Measurements from ENCODE around the gene EEF1AKMT2. TPM values are rescaled to one million over a fixed set of nuclear protein-coding genes. Genes with fewer than 3 reads are reported as not detected.

Gene EEF1AKMT2
- total RNA-seq, 1 experiment from 2014 or later: 10.7 TPM

DNA sequence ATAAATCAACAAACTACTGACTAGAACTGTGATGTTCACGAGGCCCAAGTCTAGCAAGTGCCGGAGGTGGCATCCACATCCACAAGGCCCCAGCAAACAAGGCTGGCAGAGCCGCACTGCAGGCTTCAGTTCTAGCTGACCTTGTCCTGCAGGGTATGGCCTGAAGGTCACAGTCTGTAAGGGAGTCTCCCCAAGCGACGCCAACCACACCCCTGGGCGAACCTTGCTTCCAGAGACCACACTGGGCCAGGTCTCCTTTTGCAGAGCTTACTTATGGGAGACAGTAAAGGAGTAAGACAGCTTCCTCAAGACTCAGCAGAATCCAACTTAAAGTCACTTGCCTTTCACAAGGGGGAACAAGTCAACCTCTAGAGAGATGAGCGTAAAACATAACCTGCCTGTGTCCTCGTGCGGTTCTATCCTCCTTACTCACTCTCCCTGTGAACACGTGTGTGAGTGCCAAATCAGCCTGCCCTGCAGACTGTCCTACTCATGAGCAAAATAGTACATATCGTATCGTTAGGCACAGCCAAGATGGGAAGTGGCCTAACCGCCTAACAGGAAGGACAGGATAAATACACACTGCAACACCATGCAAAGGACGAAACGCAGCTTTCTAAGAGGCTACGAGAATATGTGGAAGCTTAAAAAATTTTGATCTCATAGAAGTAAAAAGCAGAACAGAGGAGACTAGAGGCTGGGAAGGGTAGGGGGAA, 70.2 kb downstream of the EEF1AKMT2 start:
- no peak for DNase-seq (ENCODE audit: low spot score)

DNA sequence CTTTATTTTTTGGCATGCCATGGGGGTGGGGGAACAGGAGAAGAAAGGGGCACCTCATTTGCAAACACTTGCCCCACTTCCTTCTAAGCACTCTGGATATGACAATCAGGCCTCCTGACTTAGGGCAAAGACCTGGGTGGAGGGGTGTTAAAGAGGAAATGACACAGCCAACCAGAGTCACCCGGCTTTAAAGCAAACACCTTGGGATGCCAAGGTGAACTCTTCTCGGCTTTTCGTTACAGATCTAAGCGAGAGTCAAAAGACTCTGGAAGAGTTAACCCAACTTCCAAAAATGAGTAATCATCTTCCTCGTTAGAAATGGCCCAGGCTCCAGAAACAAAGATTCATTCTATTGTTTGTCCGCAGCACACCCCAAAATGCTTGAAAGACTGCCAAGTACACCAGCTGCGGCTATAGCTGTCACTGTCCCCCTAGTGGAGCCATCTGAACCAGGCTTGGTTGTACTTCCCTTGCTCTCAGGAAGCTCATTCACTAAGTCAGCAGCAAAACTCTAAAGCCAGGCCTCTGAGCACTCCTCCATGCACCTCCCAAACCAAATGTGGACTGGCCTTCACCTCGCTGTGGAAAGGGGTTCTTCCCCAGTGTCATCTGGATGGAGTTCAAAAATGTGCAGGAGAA, 72.4 kb downstream of the EEF1AKMT2 start:
- DNase-seq (ENCODE audit: low spot score): peak; percentile 91

- no peak for DNase-seq (ENCODE audit: low spot score)
Observed at GRCh38 chr10:124717911-124718741, 73.6 kb downstream of the EEF1AKMT2 start.

DNA sequence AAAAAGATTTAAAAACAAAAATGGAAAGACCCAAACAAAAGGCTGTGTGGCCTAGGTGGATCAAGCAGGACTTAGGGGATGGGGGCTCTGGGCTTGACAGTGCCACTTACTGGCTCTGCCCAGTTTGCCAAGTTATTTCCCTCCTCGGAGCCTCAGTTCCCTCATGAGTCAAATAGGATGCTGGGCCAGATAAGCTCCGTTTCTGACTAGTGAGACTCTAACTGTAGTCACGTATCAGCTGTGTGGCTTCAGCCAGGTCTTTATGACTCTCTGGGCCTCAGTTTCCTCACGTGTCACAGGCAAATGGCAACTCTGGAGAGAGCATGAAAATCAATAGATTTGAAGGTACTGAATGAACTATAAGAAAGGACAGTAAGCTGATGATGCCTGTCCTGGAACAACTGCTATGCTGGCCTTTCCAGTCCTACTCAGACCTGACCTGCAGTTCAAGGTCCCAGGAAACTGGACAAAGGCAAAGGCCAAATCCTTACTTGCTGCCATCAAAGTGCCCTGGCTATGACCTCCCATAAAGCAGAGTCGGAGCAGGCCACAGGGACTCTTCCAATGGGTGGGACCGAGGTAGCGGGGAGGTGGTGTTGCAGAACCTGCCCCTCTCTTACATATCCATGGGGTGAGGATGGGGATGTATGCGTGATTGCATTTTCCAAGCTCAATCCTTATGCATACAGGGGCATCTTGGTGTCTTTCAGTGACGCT, 74.5 kb downstream of the EEF1AKMT2 start:
- DNase-seq (ENCODE audit: low spot score): no peak

DNA sequence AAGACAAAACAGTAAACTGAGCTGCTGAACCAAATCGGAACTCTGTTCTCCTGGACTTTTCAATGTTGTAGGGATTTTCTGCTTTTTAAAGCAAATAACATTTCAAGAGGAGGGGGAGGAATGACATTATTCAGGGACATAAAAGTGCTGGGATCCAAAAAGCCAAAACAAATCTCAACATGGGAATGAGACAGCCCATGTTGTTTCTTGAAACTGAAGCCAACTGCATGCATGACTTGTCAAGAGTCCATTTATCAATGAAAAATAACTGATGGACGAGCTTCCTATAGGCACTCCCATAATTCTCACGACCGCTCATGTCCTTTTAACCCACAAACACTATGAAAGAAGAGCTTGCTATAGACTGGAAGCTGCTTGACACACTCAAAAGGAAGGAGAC, 75.3 kb downstream of the EEF1AKMT2 start:
- DNase-seq (ENCODE audit: low spot score): no peak

- no peak for DNase-seq (ENCODE audit: low spot score)
Observed at GRCh38 chr10:124715439-124715838, 76.2 kb downstream of the EEF1AKMT2 start.

- no peak for DNase-seq (ENCODE audit: low spot score)
Observed at GRCh38 chr10:124713679-124714255, 77.9 kb downstream of the EEF1AKMT2 start.

GRCh38 chr10:124712704-124713407, 78.8 kb downstream of the EEF1AKMT2 start:
- no peak for DNase-seq (ENCODE audit: low spot score)

GRCh38 chr10:124711145-124711544, 80.5 kb downstream of the EEF1AKMT2 start:
- no peak for DNase-seq (ENCODE audit: low spot score)

GRCh38 chr10:124710266-124710881, 81.3 kb downstream of the EEF1AKMT2 start:
- DNase-seq (ENCODE audit: low spot score): no peak

DNA sequence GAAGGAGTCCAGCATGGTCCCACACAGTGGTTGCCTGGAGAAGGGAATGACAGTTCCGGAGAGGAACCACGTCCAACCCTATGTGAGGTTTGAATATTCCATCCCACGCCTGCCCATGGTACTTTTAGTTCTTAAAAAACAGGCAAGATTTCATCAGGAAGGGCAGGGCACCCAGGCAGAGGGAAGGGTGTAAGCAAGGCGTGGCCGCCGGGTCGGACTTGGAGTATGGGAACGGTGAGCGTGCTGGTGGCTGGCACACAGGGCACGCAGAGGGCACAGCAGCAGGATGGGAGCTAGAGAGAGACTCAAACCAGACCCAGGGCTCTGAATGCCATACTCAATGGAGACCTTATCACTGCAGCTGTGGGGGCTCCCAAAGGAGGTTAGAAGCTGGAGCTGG, 81.8 kb downstream of the EEF1AKMT2 start:
- no peak for DNase-seq (ENCODE audit: low spot score)

DNA sequence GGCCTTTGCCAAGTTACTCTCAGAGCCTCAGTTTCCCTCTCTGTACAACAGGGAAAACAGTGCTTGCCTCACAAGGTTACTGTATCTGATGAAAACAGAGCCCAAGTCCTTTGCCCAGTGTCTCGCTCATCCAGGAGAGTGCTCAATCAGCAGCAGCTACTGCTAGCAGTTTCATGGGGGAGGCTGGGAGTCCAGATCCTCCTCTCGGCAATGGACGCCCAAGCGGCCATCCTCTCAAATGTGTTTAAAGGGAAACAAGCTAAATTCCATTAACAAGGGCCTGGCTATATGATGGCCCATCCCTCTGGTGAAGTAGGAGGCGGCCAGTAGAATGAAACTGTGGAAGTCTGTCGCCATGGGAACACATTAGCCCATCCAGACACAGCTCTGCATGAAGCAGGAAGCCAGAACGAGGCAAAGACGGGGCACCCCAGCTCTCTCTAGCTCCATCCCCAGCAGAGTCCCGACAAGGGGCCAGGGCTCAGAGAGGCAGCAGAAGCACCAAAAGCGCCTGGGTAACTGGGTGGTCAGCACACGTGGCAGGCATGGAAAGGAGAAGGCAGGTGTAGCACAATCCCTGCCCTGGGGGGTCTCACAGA, 82.7 kb downstream of the EEF1AKMT2 start:
- DNase-seq (ENCODE audit: low spot score): no peak

GRCh38 chr10:124708246-124708779, 83.4 kb downstream of the EEF1AKMT2 start:
- DNase-seq (ENCODE audit: low spot score): no peak

Small RNA genes within 50 kb of the gene (small RNA-seq; reads per million reads assigned to genes)
- not detected for gene RF00019

Other genes starting within 250 kb of the EEF1AKMT2 start
- gene FAM53B, start 47.5 kb downstream of the EEF1AKMT2 start, total RNA-seq (2014; rRNA removed; shearing (Covaris generic)): 17.8 and 20.2 TPM in 2 replicates
- gene ABRAXAS2, start 9.9 kb upstream of the EEF1AKMT2 start, total RNA-seq (2014; rRNA removed; shearing (Covaris generic)): 4.1 and 5.1 TPM in 2 replicates
- 7.1 and 8.1 TPM in 2 replicates for gene ZRANB1, start 150.2 kb upstream of the EEF1AKMT2 start, total RNA-seq (2014; rRNA removed; shearing (Covaris generic))